B cell (primary cell): Measurements from ENCODE around the gene IPO5. TPM values are rescaled to one million over a fixed set of nuclear protein-coding genes. Genes with fewer than 3 reads are reported as not detected.

Experiments used
- ATAC-seq: fragments of 200-7000 bp; cut with Tn5 transposase; one replicate; pipeline ENCODE4 v1.10.0; 2021; ENCODE audit warnings: low read depth, mild to moderate bottlenecking, moderate number of reproducible peaks, moderate library complexity
- CTCF ChIA-PET: fragments of 350-600 bp; sonication (Branson Sonifier 250); formaldehyde crosslinking; loops from one replicate; lab custom pipeline; 2021; ENCODE audit warnings: antibody characterized with exemption, inconsistent platforms; lab: Charles Lee
- POLR2A ChIA-PET: fragments of 350-600 bp; sonication (Branson Sonifier 250); formaldehyde crosslinking; loops from one replicate; lab custom pipeline; 2021; ENCODE audit warnings: antibody characterized with exemption; lab: Charles Lee
- DNase-seq: peaks from one replicate; pipeline ENCODE4 v3.0.0; 2013
- H2AFZ ChIP-seq: 2 replicates; pipeline ENCODE4 v1.6.1; 2012; ENCODE audit warnings: mild to moderate bottlenecking, low read depth, low read length; ENCODE audit not compliant: insufficient read depth, poor library complexity, severe bottlenecking
- H3K27ac ChIP-seq, 2 donors: 1 replicate in 1 of 2; 2 replicates in 1 of 2; pipeline ENCODE4 v1.5.1; 2012 to 2013; ENCODE audit warnings: low read length in 2 of 2, mild to moderate bottlenecking in 2 of 2, moderate library complexity in 1 of 2
- H3K27me3 ChIP-seq, 4 experiments: fragments of 200-600 bp in 1 of 4; sonication (generic) in 1 of 4; replicated peaks in 1 of 4; 1 replicate in 2 of 4; 2 replicates in 2 of 4; pipeline versions ENCODE4 v1.6.1 to v1.7.0; 2013 to 2016; ENCODE audit warnings: low read length in 3 of 4, mild to moderate bottlenecking in 2 of 4, mixed read lengths in 1 of 4, moderate library complexity in 1 of 4; ENCODE audit not compliant: insufficient read depth in 4 of 4, control insufficient read depth in 3 of 4; ENCODE audit errors: control extremely low read depth in 1 of 4
- H3K36me3 ChIP-seq, 2 experiments: replicated peaks in 1 of 2; 1 replicate in 1 of 2; 2 replicates in 1 of 2; pipeline versions ENCODE4 v1.6.1 to v1.7.1; 2013; ENCODE audit warnings: low read length in 1 of 2; ENCODE audit not compliant: insufficient read depth in 2 of 2, control insufficient read depth in 1 of 2; ENCODE audit errors: control extremely low read depth in 1 of 2, extremely low read depth in 1 of 2
- H3K4me1 ChIP-seq, 2 donors: fragments of 200-600 bp in 1 of 2; sonication (generic) in 1 of 2; 1 replicate in 1 of 2; 2 replicates in 1 of 2; pipeline versions ENCODE4 v1.5.1 to v1.6.1; 2013 to 2017; ENCODE audit warnings: low read length in 2 of 2; ENCODE audit not compliant: control insufficient read depth in 2 of 2, insufficient read depth in 2 of 2
- H3K4me2 ChIP-seq: replicated peaks from 2 replicates; pipeline ENCODE3; 2012; ENCODE audit warnings: mild to moderate bottlenecking, low read depth, low read length; ENCODE audit not compliant: poor library complexity, severe bottlenecking
- H3K4me3 ChIP-seq, 5 experiments: fragments of 200-600 bp in 1 of 5; sonication (generic) in 1 of 5; 1 replicate in 3 of 5; 2 replicates in 2 of 5; pipeline versions ENCODE4 v1.5.1 to v1.7.0; 2011 to 2016; ENCODE audit warnings: low read length in 4 of 5, mild to moderate bottlenecking in 4 of 5, low read depth in 2 of 5, control low read depth in 1 of 5, moderate library complexity in 1 of 5; ENCODE audit not compliant: insufficient read depth in 1 of 5; ENCODE audit errors: control extremely low read depth in 1 of 5, extremely low read depth in 1 of 5
- H3K79me2 ChIP-seq: fragments of 200-600 bp; sonication (generic); one replicate; pipeline ENCODE4 v1.6.0; 2016; ENCODE audit warnings: low read length; ENCODE audit not compliant: control insufficient read depth, insufficient read depth
- H3K9ac ChIP-seq: fragments of 200-600 bp; sonication (generic); 2 replicates; pipeline ENCODE4 v1.6.1; 2017; ENCODE audit warnings: mild to moderate bottlenecking, low read length, moderate library complexity
- H3K9me3 ChIP-seq, 3 donors: one replicate each; pipeline versions ENCODE4 v1.6.1 to v1.7.1; 2013; ENCODE audit warnings: low read length in 2 of 3; ENCODE audit not compliant: control insufficient read depth in 2 of 3, insufficient read depth in 1 of 3; ENCODE audit errors: control extremely low read depth in 1 of 3
- H4K20me1 ChIP-seq: 2 replicates; pipeline ENCODE4 v1.6.0; 2012; ENCODE audit warnings: mild to moderate bottlenecking, low read length; ENCODE audit not compliant: insufficient read depth, control insufficient read depth, poor library complexity, severe bottlenecking
- H3K27ac Mint-ChIP-seq: one replicate; pipeline ENCODE4 v1.8.0; 2021; ENCODE audit warnings: mixed read lengths
- H3K27me3 Mint-ChIP-seq: one replicate; pipeline ENCODE4 v1.8.0; 2021; ENCODE audit warnings: mixed read lengths
- H3K4me1 Mint-ChIP-seq: one replicate; pipeline ENCODE4 v1.8.0; 2021; ENCODE audit warnings: mixed read lengths
- H3K4me3 Mint-ChIP-seq: one replicate; pipeline ENCODE4 v1.8.0; 2021; ENCODE audit warnings: mixed read lengths
- H3K9me3 Mint-ChIP-seq: one replicate; pipeline ENCODE4 v1.8.0; 2022; ENCODE audit warnings: mixed read lengths; ENCODE audit not compliant: insufficient read depth
- CTCF ChIP-seq: fragments of 200-600 bp; IDR thresholded peaks from one replicate; pipeline ENCODE4 v1.8.0; 2022; ENCODE audit warnings: antibody characterized with exemption, mild to moderate bottlenecking
- EZH2 ChIP-seq: IDR thresholded peaks from 2 replicates; pipeline ENCODE4 v1.6.1; 2012; ENCODE audit warnings: borderline replicate concordance, low read depth, mild to moderate bottlenecking, moderate library complexity, low read length; ENCODE audit not compliant: insufficient read depth, poor library complexity, severe bottlenecking
- WGBS: methylation state at CpG from one replicate; pipeline ENCODE4 v1.1.5; 2013; ENCODE audit warnings: missing lambda C conversion rate; ENCODE audit not compliant: insufficient coverage; 5-methylcytosine and 5-hydroxymethylcytosine counted together
- intact Hi-C: fragments of 100-400 bp; cut with micrococcal nuclease; formaldehyde crosslinking; loops from one replicate; pipeline ENCODE4 v1.10.0; 2022
- polyA plus RNA-seq: library from polyadenylated mRNA; depleted of rRNA; stranded (reverse); fragments of >200 nt; gene quantifications from 2 replicates; pipeline ENCODE4 v1.2.3, GENCODE V29; 2012
- total RNA-seq, 2 donors: library from RNA; stranded (reverse); fragments of 120-200 nt in 1 of 2; gene quantifications; 1 replicate in 1 of 2; 2 replicates in 1 of 2; pipeline versions ENCODE4 v1.2.3 to v1.2.4, GENCODE V29; 2013 to 2022

Gene IPO5
- total and polyA plus RNA-seq, 2 donors (not counting 1 experiment from before 2014, with no cell fraction given): 25.9 to 76.4 TPM

DNA sequence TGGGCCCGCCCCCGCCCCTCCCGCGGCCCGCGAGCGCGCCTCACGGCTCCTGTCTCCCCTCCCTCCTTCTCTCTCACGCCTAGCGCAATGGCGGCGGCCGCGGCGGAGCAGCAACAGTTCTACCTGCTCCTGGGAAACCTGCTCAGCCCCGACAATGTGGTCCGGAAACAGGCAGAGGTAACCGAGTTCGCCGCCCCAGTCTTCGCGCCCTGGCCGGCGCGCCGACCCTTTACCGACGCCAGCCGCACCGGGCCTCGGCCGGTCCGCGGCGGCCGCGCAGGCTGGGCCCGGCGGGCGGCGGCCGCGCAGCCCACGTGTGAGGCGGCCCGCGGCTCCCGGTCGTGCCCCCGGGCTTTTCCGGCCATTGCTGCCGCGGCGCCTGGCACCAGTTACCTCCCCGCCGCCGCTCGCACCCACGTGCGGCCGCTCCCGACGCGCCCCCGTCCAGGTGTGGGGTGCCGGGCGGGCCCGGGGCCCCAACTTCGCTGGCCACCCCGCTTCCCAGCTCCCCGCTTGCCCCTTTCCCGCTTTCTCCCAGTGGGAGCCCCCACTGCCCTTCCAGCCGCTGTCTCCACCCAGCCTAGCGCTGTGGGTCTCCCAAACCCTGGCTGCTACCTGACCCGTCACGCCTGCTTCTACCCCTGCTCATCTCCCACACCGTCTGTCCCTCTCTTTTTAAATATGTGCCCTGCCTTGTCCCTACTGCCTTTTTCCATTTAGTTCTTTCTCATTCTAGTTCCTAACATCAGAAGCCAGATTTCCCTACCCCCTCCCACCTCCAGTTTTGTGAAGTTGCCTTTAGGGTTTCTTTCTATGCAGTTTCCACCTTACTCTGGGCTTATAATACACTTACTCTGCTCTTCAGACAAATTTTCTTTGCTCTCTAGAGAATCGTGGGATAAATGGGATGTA, 23.4 kb downstream of the IPO5 start:
- Mint-ChIP-seq H3K27ac (peak overlapping the region; percentile 90), H3K4me1 (peaks cover 37% of the 10 kb centered on the region), H3K9me3 (no peaks in the 10 kb centered on the region), H3K4me3 (peak overlapping the region; percentile 89), H3K27me3 (peaks cover 5% of the 10 kb centered on the region)
- Histone ChIP-seq H3K4me1 (peaks cover 18 to 20% of the 10 kb centered on the region in 2 donors), H3K9me3 (no peaks in the 10 kb centered on the region), H2AFZ (peak overlapping the region; percentile 80), H3K27me3 (no peaks in the 10 kb centered on the region), H3K4me2 (peak overlapping the region; percentile 99), H3K36me3 (peaks cover 0 to 1% of the 10 kb centered on the region in 2 experiments), H3K4me3 (peak overlapping the region; percentile 50 to 83 (median 72)), H4K20me1 (no peaks in the 10 kb centered on the region), H3K79me2 (peaks cover 48% of the 10 kb centered on the region), H3K27ac (peak overlapping the region; percentile 54 to 71), H3K9ac (peak overlapping the region; percentile 69)
- ChIA-PET POLR2A (no interaction called here), CTCF (no interaction called here)
- no peak for TF ChIP-seq CTCF
- TF ChIP-seq EZH2: no peak
- WGBS: 0% methylated on average over 72 of the region's 79 CpGs
- intact Hi-C loops: loop anchor here (1.0 to 5.0 kb wide), 3 partner anchors 9 to 1520 kb away; partner anchors contain the start of gene STK24
- no peak for DNase-seq
- ATAC-seq: peak; percentile 12

DNA sequence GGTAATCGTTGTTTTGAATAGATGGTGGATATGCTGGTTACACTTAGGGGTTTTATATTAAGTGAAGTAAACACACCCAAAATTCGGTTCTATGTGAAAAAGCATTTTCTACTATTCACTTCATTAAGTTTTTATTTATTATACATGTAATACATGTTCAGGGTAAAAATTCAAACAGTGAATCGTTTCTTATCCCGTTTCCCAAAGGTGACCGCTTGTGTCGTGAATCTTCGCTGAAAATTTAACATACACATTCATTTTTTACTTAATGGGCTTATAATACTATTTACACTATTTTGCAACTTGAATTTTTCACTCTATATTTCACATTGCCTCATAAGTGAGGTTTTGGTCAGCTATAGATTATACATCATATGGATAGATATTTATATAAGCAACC, 24.5 kb downstream of the IPO5 start:
- Histone ChIP-seq H3K36me3 (peaks cover 0 to 3% of the 10 kb centered on the region in 2 experiments), H3K9me3 (no peaks in the 10 kb centered on the region), H2AFZ (no peak overlapping the region), H4K20me1 (no peaks in the 10 kb centered on the region), H3K27me3 (no peaks in the 10 kb centered on the region), H3K79me2 (peaks cover 48% of the 10 kb centered on the region), H3K9ac (no peak overlapping the region), H3K4me3 (no peak overlapping the region), H3K4me2 (no peak overlapping the region), H3K27ac (no peak overlapping the region), H3K4me1 (peaks cover 18 to 20% of the 10 kb centered on the region in 2 donors)
- Mint-ChIP-seq H3K27me3 (no peaks in the 10 kb centered on the region), H3K4me1 (peaks cover 38% of the 10 kb centered on the region), H3K4me3 (peak overlapping the region; percentile 89), H3K9me3 (no peaks in the 10 kb centered on the region), H3K27ac (no peak overlapping the region)
- CTCF ChIA-PET: no interaction called here
- DNase-seq: no peak
- POLR2A ChIA-PET: no interaction called here
- no CpG with 5 or more reads among the region's 7 CpGs for WGBS
- TF ChIP-seq CTCF: no peak
- TF ChIP-seq EZH2: no peak
- intact Hi-C loops: loop anchor here (2.0 to 5.0 kb wide), 2 partner anchors 599 to 1519 kb away; partner anchors contain the start of gene STK24
- no peak for ATAC-seq
